Stimulated activated CD8-positive, alpha-beta memory T cell treated with anti-CD3 and anti-CD28 coated beads, Interleukin-7, amount 100 ng/mL, for 24 hours (primary cell): Measurements from ENCODE around the gene ZNHIT2.

Experiments used
- DNase-seq: peaks from one replicate; pipeline ENCODE4 v3.0.0-alpha.2; 2020; ENCODE audit warnings: low read depth

Gene ZNHIT2

DNA sequence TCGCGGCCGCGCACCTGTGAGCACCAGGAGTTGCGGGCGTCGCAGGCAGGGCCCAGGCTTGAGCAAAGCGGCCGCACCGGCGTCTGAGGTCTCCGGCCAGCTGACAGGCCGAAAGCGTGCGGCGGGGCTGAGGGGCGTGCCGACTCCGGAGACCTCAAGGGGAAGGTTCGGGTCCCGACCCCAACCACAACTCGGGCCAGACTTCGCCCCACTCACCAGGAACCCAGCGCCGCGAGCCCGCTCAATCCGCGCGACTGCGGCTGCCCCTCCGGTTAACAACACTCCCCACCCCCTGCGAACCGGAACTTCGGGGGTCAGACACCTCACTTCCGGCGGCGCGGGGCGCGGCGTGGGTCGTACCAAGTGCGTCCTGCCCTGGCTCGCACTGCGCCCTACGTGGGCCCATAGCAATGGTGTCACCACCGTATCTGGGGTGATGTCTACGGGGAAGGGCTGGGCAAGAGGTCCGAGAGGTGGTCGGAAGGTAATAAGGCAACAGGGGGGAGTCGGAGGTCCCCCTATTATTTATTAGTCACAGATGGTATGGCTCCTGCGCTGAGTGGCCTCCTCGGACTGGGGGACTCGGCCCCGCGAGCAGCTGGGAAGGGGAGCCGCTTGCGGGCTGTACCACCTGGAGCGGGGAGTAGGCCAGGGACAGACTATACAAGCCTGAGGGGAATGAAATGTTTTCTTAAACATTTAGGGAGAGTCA, 16.9 kb upstream of the ZNHIT2 start, which contains the start of gene SYVN1:
Gene SYVN1, minus strand, starts transcription at position 280 of the 712 bp plus-strand sequence. CDS start 918 bp downstream, outside the sequence.
- DNase-seq: peak; percentile 86

DNA sequence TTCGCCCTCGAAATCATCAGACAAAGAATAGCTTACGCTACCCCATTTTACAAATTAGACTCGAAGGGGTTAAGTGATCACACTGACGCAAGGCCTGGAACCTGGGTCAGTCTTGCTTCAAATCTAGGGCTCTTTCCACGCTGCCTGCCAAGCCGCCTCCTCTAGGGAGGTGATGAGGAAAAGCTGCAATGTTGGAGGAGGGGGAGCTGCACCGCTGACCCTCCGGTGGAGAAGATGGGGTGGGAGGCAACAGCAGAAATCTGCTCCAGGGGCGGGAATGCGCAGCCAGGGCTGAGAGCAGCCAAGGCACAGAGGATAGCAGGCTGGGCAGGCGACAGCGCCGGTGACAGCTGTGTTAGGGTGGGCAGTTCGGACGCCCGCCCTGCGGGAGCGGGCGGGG, 16.2 kb upstream of the ZNHIT2 start:
- no peak for DNase-seq

DNA sequence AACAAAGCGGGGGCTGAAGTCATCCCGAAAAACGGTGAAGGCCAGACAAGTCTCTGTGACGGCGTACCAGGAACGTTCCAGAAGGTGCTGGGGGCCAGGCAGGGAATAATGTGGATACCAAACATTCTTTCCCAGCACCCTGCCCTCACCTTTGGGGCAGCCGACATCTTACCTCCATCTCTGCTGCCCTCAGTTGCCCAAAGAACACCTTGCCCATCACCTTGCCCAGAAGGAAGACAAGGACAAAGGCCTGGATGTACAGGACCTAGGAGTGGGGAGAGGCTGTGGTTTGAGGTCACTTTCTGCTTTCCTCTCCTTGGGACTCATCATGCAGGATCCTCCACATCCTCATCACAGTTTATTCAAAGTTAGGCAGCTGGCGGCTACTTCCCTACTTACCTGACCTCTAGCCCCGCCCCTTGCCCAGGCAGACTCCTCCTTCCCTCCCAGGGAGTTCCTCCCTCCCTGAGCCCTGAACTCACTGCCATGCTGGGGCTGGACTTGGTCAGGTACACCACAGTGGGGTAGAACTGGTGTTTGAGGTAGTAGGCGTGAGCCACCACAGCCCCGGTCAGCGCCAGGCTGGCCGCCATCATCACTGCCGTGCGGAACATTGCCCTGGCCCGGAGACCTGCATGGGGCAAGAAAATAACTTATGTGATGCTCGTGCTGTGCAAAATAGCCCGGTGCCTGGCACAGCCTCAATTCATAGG, 15.6 kb upstream of the ZNHIT2 start:
- no peak for DNase-seq

DNA sequence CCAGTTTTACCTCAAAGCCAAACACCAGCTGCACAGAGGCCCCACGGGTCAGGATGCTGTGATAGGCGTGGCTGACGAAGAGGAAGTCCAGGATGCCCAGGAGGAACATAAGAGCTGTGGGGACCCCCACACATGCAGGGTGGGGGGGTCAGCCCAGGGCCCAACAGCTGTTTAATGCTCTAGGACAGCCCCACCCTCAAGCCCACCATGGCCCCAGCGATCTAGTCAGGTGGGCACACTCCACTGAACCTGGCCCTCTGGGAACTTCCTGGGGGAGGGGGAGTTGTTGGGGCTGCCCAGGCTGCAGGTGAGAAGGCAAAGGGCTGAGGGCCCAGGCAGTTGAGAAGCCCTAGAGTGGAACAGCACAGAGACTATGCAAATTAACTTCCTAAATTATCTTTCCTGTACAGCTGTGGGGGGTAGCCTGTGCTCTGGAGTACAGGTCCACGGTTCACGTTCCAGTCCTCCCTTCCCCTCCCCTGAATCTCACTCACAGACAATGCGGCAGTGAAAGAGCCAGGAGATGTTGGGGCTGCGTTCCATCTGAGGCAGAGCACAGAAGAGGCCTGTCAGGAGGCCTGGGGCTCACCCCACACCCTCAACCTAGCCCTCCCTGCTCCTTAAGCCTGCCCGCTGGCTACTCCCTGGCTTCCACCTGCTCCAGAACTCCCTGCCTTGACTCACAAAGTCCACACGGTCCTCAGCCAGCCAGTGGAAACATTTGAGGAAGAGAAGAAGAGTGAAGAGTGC, 14.9 kb upstream of the ZNHIT2 start:
- DNase-seq: no peak

DNA sequence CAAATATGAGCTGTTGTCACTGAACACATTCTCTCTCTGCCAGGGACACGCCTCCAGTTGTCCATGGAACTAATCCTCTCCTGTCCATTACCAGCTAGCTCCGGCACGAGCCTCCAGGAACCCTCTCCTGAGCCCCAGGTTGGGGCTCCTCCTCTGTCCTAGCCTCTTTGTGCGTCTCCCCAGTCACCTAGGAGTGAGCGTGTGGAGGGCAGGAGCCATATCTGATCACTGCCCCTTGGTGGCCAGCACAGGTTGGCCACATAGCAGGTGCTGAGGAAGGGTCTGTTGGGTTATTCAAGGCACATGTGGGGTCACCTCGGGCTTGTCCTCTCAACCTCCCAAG, 14.4 kb upstream of the ZNHIT2 start:
- DNase-seq: no peak

DNA sequence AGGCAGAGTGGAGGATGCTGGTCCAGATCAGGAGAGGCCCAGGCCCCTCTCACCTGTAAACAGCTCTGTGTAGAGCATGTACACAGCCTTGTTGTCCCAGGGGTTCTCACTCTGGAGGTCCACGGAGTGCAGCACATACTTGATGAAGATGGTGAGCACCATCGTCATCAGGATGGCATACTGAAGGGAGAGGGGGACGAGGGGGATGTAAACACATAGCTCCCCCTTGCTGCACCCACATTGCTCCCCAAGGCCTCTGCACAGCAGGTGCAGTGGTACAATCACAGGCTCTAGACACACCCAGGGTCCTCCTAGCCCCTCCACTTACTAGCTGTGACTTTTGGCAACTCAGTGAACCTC, 13.9 kb upstream of the ZNHIT2 start:
- DNase-seq: no peak

DNA sequence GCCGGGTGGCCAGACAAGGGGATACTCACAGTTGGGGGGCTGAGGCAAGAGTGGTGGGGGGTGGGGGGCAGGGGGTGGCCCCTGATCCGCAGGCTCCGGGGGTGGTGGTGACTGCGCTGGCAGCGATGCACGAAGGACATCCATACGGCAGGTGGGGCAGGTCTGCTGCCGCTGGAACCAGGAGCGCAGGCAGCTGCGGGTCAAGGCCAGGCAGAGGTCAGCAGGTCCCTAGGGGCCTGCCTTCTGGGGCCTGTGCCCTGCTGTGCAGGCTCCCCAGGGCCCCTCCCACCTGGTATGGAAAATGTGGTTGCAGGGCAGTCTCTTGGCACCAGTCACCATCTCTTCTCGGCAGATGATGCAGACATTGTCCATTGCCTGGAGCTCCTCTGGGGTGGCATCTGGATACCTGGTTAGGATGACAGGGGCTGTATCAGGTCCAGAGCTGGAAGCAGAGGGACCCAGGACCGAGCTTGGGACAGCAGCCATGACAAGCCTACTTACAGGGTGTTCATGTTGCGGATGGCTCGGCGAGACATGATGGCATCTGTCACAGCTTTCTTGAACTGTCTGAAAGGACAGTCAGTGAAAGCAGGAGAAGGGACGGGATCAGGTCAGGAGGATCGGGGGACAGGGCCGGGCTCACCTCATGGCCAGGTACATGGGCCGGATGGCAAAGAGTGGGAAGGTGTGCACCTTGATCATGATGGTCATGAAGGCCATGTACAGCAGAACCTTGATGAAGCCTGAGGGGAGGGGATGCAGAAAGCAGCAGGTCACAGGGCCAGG, 13.3 kb upstream of the ZNHIT2 start:
- no peak for DNase-seq

DNA sequence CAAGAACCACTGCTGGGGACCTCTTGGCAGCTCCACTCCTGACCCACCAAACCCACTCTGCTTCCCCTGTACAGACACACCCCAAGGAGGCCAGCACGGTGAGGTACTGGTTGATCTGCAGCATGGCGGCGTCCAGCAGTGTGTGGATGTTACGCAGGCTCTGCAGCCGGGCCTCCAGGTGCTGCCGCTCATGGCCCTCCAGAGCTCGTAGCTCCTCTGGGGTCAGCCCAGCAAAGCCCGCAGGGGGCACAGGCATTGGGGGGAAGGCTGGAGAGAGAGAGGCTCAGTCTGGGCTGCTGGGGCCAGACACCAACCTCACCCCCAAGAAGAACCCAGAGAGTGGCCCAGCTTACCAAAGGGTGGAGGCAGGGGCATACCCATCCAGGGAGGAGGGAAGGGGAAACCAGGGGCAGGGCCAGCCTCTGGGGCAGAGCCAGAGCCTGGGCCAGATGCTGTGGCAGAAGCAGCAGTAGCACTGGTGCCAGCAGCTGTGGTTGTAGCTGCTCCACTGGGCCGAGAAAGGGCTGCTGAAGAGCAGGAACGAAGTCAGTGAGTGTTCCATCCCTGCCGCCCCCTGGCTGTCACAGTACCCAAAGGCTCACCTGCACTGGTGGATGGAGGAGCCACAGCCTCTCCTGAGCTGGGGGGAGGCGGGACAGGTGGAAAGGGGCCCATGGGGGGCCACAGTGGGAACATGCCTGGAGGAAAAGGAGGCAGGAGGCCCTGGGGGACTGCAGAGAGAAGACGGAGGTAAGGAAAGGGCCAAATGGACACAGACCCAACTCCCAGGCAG, 12.3 kb upstream of the ZNHIT2 start:
- no peak for DNase-seq

DNA sequence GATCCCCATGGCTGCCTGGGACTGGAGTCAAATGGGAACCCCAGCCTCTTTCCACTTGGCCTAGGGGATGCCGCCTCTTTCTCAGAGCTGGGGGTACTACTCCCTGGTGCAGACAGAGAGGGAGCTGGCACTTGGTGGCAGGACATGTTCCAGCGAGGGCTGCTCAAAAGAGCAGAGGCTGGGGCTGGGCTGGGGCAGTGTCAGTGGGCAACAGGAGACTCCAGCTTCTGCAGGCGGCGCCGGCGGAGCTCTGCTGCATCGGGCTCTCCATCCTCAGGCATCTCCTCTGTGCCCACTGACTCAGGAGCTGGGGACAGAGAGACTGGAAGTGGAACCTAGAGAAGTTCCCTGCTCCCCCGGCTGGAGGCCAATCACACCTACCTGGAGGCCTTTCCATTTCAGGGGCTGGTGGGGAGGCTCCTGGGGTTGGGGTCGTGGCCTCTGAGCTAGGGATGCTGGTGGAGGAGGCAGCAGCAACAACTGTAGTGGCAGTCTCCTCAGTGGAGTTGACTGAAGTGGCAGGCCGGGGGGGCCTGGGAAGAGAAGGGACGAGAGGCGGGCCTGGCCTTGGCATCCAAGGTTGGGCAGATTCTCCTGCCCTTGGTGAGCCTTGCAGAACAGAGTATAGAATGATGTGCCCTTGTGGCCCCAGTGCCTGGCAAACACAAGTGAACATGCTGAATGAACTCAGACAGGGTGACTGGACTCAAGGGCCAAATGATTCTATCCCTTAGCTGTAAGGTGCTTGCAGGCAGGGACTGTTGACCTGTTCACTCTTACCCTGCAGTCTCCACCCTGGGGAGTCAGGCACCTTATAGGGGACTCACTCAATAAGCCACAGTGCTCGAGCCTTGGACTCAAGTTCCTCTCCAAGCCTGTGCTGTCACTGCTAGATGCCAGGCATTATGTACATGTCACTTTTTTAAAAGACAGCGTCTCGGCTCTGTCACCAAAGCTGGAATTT, 11.0 kb upstream of the ZNHIT2 start:
- DNase-seq: no peak

DNA sequence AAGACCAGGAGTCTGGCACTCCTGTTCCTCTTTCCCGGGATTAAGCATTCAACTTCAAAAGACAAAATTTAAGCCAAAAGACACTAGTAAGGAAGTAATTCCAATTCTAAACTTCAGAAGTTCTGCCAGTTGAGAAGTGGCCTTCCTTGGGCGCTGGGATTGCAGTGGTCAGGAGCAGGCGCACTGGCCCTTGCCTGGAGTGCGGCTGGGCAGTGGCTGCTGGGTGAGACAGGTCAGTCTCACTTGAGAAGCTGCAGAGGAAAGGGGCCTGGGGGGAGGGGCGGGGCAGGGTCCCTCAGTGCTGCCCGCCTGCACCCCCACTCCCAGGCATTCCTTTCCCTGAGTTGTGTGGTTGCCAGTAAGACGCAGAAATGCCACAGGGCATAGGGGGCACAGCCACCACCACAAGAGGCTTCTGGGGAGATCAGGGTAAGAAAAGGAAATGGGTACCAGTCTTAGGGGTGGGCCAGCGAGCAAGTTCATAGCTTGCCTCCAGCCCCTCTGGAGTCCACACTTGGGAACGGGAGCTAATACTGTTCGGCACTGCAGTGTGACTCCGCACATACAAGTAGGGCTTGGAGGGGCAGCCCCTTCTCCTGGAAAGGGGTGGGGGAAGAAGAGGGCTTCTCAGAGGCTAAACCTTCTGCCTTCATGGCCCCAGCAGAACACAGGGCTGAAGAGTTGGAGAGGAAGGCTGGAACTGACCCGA, 10.1 kb upstream of the ZNHIT2 start:
- no peak for DNase-seq

DNA sequence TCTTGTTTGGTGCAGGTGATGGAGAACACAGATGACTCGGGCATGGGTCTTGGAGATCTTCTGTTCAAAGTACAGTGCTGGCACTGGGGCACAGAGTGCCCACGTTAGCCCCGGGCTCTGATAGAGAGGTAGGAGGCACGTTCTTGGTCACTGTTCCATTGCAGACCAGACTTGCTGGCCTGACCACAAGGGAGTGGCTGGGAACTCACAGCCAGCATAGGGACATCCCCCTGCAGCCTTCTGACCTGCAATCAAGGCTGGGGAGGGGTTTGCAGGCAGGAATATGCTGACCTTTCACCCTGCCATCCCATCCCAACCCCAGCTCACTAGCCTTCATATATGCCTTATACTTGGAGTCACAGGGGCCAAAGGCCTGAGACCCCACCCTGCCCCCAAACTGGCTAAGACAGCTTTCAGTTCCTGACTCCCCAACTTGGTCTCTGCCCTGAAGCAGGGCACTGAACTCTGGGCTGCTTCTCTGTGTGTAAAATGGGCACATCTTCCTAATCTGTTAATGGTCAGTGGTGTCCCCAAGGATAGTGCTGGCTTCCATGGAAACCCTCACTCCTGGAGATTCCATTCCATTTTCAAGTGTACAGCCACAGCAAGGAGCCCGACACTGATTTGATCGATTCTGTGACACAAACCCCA, 9.2 kb upstream of the ZNHIT2 start:
- DNase-seq: no peak

DNA sequence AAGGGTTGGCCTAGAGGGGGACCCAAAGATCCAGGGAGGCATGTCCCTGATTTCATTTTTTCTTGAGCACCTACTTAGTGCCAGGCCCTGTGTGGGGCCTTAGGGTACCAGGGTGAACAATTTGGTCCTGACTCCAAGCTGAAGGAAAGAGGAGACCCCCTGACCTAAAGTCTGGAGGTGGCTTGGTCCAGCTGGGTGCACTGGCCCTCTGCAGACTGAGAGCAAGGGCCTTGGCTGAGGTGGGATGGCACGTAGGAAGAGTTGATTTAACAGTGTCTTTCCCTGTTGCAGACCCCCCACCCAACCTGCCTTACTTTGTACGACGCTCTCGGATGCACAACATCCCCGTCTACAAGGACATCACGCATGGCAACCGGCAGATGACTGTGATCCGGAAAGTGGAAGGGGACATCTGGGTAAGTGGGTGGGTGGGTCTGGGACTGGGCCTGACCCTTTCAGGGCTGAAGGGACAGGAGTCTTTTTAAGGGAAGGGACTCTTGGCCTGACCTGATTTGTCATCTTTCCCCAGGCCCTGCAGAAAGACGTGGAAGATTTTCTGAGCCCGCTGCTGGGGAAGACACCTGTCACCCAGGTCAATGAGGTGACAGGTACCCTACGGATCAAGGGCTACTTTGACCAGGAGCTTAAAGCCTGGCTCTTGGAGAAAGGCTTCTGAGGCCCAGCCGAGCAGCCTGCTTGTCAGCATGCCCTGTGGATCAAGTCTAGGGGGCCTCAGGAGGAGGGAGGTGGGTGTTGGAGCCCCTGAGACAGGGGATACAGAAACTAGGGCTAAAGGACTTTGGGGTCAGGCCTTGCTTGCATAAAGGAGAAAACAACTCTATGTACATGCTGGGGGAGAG, 7.9 kb upstream of the ZNHIT2 start:
- no peak for DNase-seq

DNA sequence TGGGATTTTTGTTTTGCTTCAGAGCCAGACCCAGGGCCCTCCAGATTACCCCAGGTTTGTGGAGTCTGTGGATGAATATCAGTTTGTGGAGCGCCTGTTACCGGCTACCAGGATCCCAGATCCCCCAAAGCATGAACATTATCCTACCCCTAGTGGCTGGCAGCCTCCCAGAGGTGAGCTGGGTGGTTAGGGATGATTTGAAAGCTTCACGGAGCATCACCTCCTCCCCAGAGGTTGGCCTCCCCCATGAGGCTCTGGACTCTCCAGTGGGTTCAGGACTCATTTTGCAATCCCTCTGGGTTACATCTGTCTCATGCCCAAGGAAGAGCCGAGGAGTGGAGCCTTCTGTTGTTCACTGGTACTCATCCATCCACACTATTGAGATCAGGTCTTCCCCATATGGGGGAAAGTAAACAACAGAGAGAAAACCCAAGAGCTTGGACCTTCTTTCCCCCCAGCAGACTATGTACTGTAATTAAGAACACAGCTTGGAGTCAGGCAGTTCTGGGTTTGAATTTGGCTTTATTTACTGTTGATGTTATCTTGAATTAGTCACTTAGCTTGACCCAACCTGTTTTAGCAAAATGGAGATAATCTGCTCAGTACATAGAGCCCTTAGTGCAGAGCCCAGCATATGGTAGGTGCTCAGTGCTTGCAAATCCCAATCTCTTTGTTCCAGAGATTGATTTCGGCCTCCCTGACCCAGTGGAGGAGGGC, 7.1 kb upstream of the ZNHIT2 start:
- no peak for DNase-seq

DNA sequence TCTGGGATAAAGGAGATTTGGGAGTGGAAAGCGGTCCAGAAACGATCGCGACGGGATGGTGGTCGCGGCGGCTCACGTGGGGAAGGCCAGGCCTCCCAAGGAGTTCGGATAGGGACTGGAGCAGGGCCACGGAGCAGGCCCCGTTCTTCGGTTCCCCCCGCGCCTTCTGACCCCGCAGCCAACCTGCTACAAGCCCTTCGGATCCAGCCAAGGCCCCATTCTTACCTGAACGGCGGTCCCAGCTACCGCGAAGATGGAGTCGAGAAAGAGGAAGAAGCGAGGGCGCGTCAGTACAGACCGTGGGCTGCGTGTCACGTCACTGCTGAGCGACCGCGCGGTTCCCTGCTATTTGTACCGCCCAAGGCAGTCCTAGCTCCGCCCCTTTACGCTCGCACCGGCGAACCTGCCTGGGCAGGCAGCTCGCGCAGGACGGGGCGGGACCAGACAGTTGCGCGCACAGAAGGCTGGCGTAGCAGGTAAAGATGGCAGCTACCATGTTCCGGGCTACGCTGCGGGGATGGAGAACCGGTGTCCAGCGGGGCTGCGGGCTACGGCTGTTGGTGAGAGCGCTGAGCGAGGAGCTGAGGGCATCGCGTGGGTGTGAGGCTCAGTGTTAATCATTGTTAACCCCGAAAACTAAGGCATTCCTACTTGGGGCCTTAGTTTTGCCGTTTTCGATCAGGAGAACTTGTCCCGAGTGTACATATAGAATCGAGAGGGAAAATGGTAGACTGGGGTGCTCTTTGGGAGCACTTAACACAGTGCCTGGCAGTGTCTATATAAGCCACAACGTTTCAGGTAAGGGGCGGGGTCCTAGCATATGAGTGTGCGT, 4.6 kb upstream of the ZNHIT2 start, which contains the start of the genes FAU and MRPL49:
Gene FAU, minus strand, starts transcription at position 270 of the 832 bp plus-strand sequence. CDS start 321 bp downstream, outside the sequence.
Gene MRPL49, plus strand, starts transcription at position 457 of the 832 bp plus-strand sequence. Its CDS starts 26 bp downstream, at position 483.
- peak; percentile 96 for DNase-seq

DNA sequence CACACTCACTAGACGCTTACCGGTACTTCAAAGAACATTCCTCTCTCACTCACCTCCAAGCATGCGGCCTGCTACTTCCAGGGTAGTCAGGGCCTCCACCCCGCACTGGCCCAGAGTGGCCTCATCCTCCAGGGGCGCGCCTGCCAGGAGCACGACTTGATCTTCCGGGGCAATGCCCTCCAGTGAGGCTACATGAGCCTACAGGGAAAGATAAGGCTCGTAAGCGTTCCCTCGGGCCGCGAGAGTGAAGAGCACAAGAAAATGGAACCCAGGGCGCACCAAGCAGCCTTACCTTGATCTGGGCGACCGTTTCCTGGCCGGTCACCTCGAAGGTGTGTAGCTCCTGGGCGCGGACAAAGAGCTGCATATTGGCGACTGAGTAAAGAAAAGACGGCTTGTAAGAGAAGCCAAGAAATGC, 4.0 kb upstream of the ZNHIT2 start:
- no peak for DNase-seq

DNA sequence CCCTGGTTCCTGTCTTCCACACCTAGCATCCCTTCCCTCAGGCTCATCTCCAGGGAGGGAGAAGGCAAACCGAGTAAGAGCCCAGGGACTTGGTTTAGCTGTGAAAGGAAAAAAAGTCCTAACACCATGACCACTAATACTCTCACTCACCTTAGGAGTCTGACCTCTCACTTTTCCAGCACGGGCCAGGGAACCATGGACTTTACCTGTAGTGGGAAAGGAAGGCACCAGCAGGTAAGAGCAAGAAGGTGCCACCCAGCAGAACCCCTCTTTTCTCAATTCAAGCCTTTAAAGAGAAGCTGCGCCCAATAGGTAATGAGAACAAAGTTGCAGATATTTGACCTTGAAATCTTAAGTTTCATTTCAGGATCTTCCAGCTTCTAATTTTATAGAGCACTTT, 3.3 kb upstream of the ZNHIT2 start:
- DNase-seq: no peak
